ENCODE results near the gene CTNND2.

Gene CTNND2

GRCh38 chr5:11557063-11557462 lies 347.2 kb downstream of the CTNND2 start:
- no peak for DNase-seq (ENCODE audit: low spot score)
- in situ Hi-C loops (cut with MboI; ENCODE audit: low sequenced_read_pairs, unreplicated experiment): no loop called here
- TF ChIP-seq CTCF (IDR thresholded peaks at IDR 0.05; ENCODE audit: borderline replicate concordance, control extremely low read depth, extremely low read depth, insufficient read depth, missing control alignments): no peak

GRCh38 chr5:11555171-11555570 lies 349.1 kb downstream of the CTNND2 start:
- DNase-seq (ENCODE audit: low spot score): no peak
- no peak for TF ChIP-seq CTCF (IDR thresholded peaks at IDR 0.05; ENCODE audit: borderline replicate concordance, control extremely low read depth, extremely low read depth, insufficient read depth, missing control alignments)
- in situ Hi-C loops (cut with MboI; ENCODE audit: low sequenced_read_pairs, unreplicated experiment): no loop called here

GRCh38 chr5:11547730-11548129 lies 356.5 kb downstream of the CTNND2 start:
- in situ Hi-C loops (cut with MboI; ENCODE audit: low sequenced_read_pairs, unreplicated experiment): no loop called here
- no peak for DNase-seq (ENCODE audit: low spot score)
- no peak for TF ChIP-seq CTCF (IDR thresholded peaks at IDR 0.05; ENCODE audit: borderline replicate concordance, control extremely low read depth, extremely low read depth, insufficient read depth, missing control alignments)

GRCh38 chr5:11547140-11547539 lies 357.1 kb downstream of the CTNND2 start:
- no peak for DNase-seq (ENCODE audit: low spot score)
- TF ChIP-seq CTCF (IDR thresholded peaks at IDR 0.05; ENCODE audit: borderline replicate concordance, control extremely low read depth, extremely low read depth, insufficient read depth, missing control alignments): no peak
- in situ Hi-C loops (cut with MboI; ENCODE audit: low sequenced_read_pairs, unreplicated experiment): no loop called here

GRCh38 chr5:11540112-11540511 lies 364.1 kb downstream of the CTNND2 start:
- TF ChIP-seq CTCF (IDR thresholded peaks at IDR 0.05; ENCODE audit: borderline replicate concordance, control extremely low read depth, extremely low read depth, insufficient read depth, missing control alignments): no peak

GRCh38 chr5:11531811-11532555 lies 372.3 kb downstream of the CTNND2 start:
- in situ Hi-C loops (cut with MboI; ENCODE audit: low sequenced_read_pairs, unreplicated experiment): no loop called here
- no peak for TF ChIP-seq CTCF (IDR thresholded peaks at IDR 0.05; ENCODE audit: borderline replicate concordance, control extremely low read depth, extremely low read depth, insufficient read depth, missing control alignments)
- DNase-seq (ENCODE audit: low spot score): no peak

More at GRCh38 chr5:11540112-11540511, 364.1 kb downstream of the CTNND2 start:
- in situ Hi-C loops (cut with MboI; ENCODE audit: low sequenced_read_pairs, unreplicated experiment): no loop called here
- DNase-seq (ENCODE audit: low spot score): no peak
